Measurements from ENCODE around the gene PCSK9.

The PCSK9 gene

DNA sequence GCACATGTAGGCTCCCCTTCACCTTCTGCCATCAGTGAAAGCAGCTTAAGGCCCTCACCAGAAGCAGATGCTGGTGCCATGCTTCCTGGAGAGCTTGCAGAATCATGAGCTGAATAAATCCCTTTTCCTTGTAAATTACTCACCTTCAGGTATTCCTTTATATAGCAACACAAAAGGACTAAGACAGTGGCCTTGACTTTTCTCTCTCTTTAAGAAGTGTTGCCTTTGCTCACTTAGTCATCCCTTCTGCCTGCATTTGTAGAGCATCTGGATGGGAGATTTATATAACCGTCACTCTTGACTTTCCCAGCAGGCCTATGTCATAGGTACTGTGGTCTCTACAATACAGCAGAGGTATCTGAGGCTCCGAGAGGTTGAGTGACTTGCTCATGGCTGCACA, 3.7 kb downstream of the PCSK9 start:
- TF ChIP-seq, protein P1, sequence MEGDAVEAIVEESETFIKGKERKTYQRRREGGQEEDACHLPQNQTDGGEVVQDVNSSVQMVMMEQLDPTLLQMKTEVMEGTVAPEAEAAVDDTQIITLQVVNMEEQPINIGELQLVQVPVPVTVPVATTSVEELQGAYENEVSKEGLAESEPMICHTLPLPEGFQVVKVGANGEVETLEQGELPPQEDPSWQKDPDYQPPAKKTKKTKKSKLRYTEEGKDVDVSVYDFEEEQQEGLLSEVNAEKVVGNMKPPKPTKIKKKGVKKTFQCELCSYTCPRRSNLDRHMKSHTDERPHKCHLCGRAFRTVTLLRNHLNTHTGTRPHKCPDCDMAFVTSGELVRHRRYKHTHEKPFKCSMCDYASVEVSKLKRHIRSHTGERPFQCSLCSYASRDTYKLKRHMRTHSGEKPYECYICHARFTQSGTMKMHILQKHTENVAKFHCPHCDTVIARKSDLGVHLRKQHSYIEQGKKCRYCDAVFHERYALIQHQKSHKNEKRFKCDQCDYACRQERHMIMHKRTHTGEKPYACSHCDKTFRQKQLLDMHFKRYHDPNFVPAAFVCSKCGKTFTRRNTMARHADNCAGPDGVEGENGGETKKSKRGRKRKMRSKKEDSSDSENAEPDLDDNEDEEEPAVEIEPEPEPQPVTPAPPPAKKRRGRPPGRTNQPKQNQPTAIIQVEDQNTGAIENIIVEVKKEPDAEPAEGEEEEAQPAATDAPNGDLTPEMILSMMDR (IDR thresholded peaks at IDR 0.05; ENCODE audit: low read length), result no peak
- TF ChIP-seq EZH2 (IDR thresholded peaks at IDR 0.05; ENCODE audit: borderline replicate concordance, low read length), result no peak
- no peaks in the 10 kb centered on the region for H3F3A ChIP-seq (ENCODE audit: insufficient read depth, low read length)
- H3K9me2 ChIP-seq (ENCODE audit: low read depth, low read length), result no peaks in the 10 kb centered on the region
- H3K27me3 ChIP-seq (ENCODE audit: insufficient read depth, low read length), result no peaks in the 10 kb centered on the region
- H4K20me1 ChIP-seq (ENCODE audit: insufficient read depth, low read length), result no peaks in the 10 kb centered on the region
- H3K27ac ChIP-seq (ENCODE audit: low read depth, low read length, poor library complexity, severe bottlenecking), result no peak overlapping the region
- H3K4me2 ChIP-seq (ENCODE audit: low read length), result no peak overlapping the region
- no peaks in the 10 kb centered on the region for H3K79me2 ChIP-seq (ENCODE audit: insufficient read depth, low read length)
- H2AFZ ChIP-seq (ENCODE audit: low read length), result no peak overlapping the region
- no peak overlapping the region for H3K9ac ChIP-seq (ENCODE audit: low read length)
- no peaks in the 10 kb centered on the region for H3K4me1 ChIP-seq (ENCODE audit: insufficient read depth, low read length, severe bottlenecking)
- no peaks in the 10 kb centered on the region for H3K9me3 ChIP-seq (ENCODE audit: low read length)
- no peak overlapping the region for H3K4me3 ChIP-seq (ENCODE audit: low read depth, low read length, poor library complexity, severe bottlenecking)
- H3K36me3 ChIP-seq (ENCODE audit: insufficient read depth, low read length), result no peaks in the 10 kb centered on the region

DNA sequence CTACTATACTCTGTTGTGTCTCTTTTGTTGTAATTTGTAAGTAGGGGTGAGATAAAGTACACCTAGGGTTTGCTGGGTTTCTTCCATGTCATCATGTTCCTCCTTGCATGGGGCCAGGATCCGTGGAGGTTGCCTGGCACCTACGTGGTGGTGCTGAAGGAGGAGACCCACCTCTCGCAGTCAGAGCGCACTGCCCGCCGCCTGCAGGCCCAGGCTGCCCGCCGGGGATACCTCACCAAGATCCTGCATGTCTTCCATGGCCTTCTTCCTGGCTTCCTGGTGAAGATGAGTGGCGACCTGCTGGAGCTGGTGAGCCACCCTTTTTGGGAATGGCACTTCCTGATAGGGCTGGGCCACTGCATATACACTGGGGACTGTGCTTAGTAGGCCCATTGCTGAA, 4.4 kb downstream of the PCSK9 start:
- Histone ChIP-seq H3K4me2 (ENCODE audit: low read length) (no peak overlapping the region), H4K20me1 (ENCODE audit: insufficient read depth, low read length) (no peaks in the 10 kb centered on the region), H3K27ac (ENCODE audit: low read depth, low read length, poor library complexity, severe bottlenecking) (no peak overlapping the region), H3K27me3 (ENCODE audit: insufficient read depth, low read length) (no peaks in the 10 kb centered on the region), H3K4me1 (ENCODE audit: insufficient read depth, low read length, severe bottlenecking) (no peaks in the 10 kb centered on the region), H3K4me3 (ENCODE audit: low read depth, low read length, poor library complexity, severe bottlenecking) (no peak overlapping the region), H3K9ac (ENCODE audit: low read length) (no peak overlapping the region), H2AFZ (ENCODE audit: low read length) (no peak overlapping the region), H3K9me2 (ENCODE audit: low read depth, low read length) (no peaks in the 10 kb centered on the region), H3F3A (ENCODE audit: insufficient read depth, low read length) (no peaks in the 10 kb centered on the region), H3K36me3 (ENCODE audit: insufficient read depth, low read length) (no peaks in the 10 kb centered on the region), H3K9me3 (ENCODE audit: low read length) (no peaks in the 10 kb centered on the region), H3K79me2 (ENCODE audit: insufficient read depth, low read length) (no peaks in the 10 kb centered on the region)
- TF ChIP-seq, protein P1 (IDR thresholded peaks at IDR 0.05; ENCODE audit: low read length), result no peak
- TF ChIP-seq EZH2 (IDR thresholded peaks at IDR 0.05; ENCODE audit: borderline replicate concordance, low read length), result no peak

DNA sequence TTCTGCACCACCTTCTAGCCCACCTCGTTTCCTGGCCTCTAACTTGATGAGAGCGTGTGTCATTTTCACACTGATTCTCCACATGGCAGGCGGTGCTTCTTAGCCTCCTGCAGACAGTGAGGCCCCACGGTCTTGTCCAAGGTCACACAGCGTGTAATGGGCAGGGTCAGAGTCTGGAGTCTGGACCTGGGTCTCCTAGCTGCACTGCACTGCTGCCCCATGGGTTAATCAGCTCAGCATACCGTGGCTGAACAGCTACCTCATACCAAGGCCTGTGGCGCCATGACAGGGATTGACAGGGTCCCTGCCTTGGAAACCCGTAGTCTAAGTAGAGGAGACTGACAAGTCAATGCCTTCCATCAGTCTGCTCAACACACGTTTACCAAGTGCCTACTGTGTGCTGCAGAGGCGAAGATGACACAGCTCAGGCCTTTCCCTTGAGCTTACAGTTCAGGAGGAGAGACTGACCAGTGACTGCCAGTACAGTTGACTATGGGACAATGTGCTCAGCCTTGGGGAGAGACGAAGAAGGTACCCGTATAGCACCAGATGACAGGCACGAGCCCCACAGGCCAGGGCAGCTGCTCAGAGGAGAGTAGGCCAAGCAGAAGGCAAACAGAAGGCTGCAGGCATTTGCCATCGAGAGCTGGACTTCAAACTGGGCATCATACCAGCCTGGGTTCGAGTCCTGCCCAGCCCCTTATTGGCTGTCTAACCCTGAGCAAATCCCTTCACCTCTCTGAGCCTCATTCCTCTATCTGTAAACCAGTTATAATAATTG, 5.5 kb downstream of the PCSK9 start:
- Histone ChIP-seq H3K4me3 (ENCODE audit: low read depth, low read length, poor library complexity, severe bottlenecking) (no peak overlapping the region), H4K20me1 (ENCODE audit: insufficient read depth, low read length) (no peaks in the 10 kb centered on the region), H3K4me2 (ENCODE audit: low read length) (no peak overlapping the region), H3K9me2 (ENCODE audit: low read depth, low read length) (no peaks in the 10 kb centered on the region), H3K9ac (ENCODE audit: low read length) (no peak overlapping the region), H3F3A (ENCODE audit: insufficient read depth, low read length) (no peaks in the 10 kb centered on the region), H3K9me3 (ENCODE audit: low read length) (no peaks in the 10 kb centered on the region), H2AFZ (ENCODE audit: low read length) (no peak overlapping the region), H3K4me1 (ENCODE audit: insufficient read depth, low read length, severe bottlenecking) (no peaks in the 10 kb centered on the region), H3K36me3 (ENCODE audit: insufficient read depth, low read length) (no peaks in the 10 kb centered on the region), H3K27me3 (ENCODE audit: insufficient read depth, low read length) (no peaks in the 10 kb centered on the region), H3K79me2 (ENCODE audit: insufficient read depth, low read length) (no peaks in the 10 kb centered on the region), H3K27ac (ENCODE audit: low read depth, low read length, poor library complexity, severe bottlenecking) (no peak overlapping the region)
- TF ChIP-seq, protein P1 (IDR thresholded peaks at IDR 0.05; ENCODE audit: low read length), result no peak
- TF ChIP-seq EZH2 (IDR thresholded peaks at IDR 0.05; ENCODE audit: borderline replicate concordance, low read length), result no peak

Measured in OCI-LY1 (cell line).